SU-DHL-6 (cell line): Measurements from ENCODE around the gene STK4.

Experiments
- H2AFZ ChIP-seq: fragments of 200-600 bp; sonication (generic); 2 replicates; pipeline ENCODE4 v1.6.1; 2014; ENCODE audit warnings: low read depth, mild to moderate bottlenecking, moderate library complexity, mixed read lengths, antibody characterized with exemption, low read length; ENCODE audit not compliant: severe bottlenecking
- H3F3A ChIP-seq: fragments of 200-600 bp; shearing (Covaris generic); 2 replicates; pipeline ENCODE4 v1.6.0; 2016; ENCODE audit warnings: antibody characterized with exemption, mild to moderate bottlenecking; ENCODE audit not compliant: insufficient read depth
- H3K27ac ChIP-seq: fragments of 200-600 bp; sonication (generic); 2 replicates; pipeline ENCODE4 v1.5.1; 2016; ENCODE audit warnings: low read depth, mild to moderate bottlenecking, low read length, moderate library complexity, mixed read lengths
- H3K27me3 ChIP-seq: fragments of 200-600 bp; sonication (generic), shearing (Covaris generic); 2 replicates; pipeline ENCODE4 v1.6.0; 2014; ENCODE audit warnings: mild to moderate bottlenecking, low read length
- H3K36me3 ChIP-seq: fragments of 200-600 bp; sonication (generic); 2 replicates; pipeline ENCODE4 v1.6.1; 2014; ENCODE audit warnings: mild to moderate bottlenecking, low read length, mixed read lengths
- H3K4me2 ChIP-seq: fragments of 300-600, 200-600 bp; shearing (Covaris generic), sonication (generic); 2 replicates; pipeline ENCODE4 v1.6.0; 2014; ENCODE audit warnings: low read length, low read depth, mild to moderate bottlenecking; ENCODE audit not compliant: poor library complexity, severe bottlenecking
- H3K4me3 ChIP-seq: fragments of 200-600 bp; sonication (generic); 2 replicates; pipeline ENCODE4 v1.5.1; 2014; ENCODE audit warnings: antibody characterized with exemption, low read length, mild to moderate bottlenecking, mixed read lengths; ENCODE audit not compliant: insufficient read depth, poor library complexity, severe bottlenecking
- H3K79me2 ChIP-seq: fragments of 200-600 bp; sonication (generic); 2 replicates; pipeline ENCODE4 v1.6.1; 2014; ENCODE audit warnings: mild to moderate bottlenecking, low read length, moderate library complexity; ENCODE audit not compliant: insufficient read depth
- H3K9ac ChIP-seq: fragments of 200-600 bp; sonication (generic); 2 replicates; pipeline ENCODE4 v1.7.0; 2014; ENCODE audit warnings: mild to moderate bottlenecking, low read length
- H3K9me2 ChIP-seq: fragments of 200-600 bp; sonication (generic); replicated peaks from 2 replicates; pipeline ENCODE4 v1.6.1; 2014; ENCODE audit warnings: low read length; ENCODE audit not compliant: insufficient read depth
- H3K9me3 ChIP-seq: fragments of 200-600 bp; sonication (generic); 2 replicates; pipeline ENCODE4 v1.6.1; 2014; ENCODE audit warnings: low read length, mixed read lengths; ENCODE audit not compliant: insufficient read depth
- H4K20me1 ChIP-seq: fragments of 200-600 bp; sonication (generic); 2 replicates; pipeline ENCODE4 v1.6.1; 2014; ENCODE audit warnings: low read depth, mild to moderate bottlenecking, antibody characterized with exemption, low read length, moderate library complexity, mixed read lengths
- CTCF ChIP-seq: fragments of 200-600 bp; sonication (generic); IDR thresholded peaks from one replicate; pipeline ENCODE4 v1.5.1; 2017; ENCODE audit warnings: antibody characterized with exemption, mild to moderate bottlenecking, low read length, moderate library complexity; ENCODE audit not compliant: insufficient read depth, poor library complexity, severe bottlenecking
- EZH2phosphoT487 ChIP-seq: fragments of 200-600 bp; sonication (generic), shearing (Covaris generic); conservative IDR thresholded peaks from 2 replicates; pipeline ENCODE4 v1.6.1; 2018; ENCODE audit warnings: mild to moderate bottlenecking, antibody characterized with exemption, low read length, moderate library complexity, mixed read lengths

STK4 gene

DNA sequence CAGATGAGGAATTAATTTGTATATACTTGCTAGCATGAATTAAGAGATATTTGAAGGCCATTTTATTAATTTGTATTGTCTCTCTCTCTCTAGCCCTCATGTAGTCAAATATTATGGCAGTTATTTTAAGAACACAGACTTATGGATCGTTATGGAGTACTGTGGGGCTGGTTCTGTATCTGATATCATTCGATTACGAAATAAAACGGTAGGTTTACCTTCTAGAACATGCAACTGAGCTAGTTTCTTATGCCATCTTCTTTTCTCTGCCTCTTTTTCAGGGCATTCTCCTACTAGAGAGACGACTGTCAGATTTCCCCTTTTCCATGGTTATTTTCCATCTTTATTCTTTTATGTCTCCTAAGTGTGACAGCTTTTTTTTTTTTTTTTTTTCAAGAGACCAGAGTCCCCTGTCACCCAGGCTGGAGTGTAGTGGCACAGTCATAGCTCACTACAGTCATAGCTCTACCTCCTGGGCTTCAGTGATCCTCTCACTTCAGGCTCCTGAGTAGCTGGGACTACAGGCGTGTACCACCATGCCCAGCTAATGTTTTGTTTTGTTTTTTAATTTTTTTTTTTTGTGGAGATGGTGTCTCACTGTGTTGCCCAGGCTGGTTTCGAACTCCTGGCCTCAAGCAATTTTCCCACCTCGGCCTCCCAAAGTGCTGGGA lies 15.6 kb downstream of the STK4 start:
- Histone ChIP-seq H3K9me3 (no peaks in the 10 kb centered on the region), H3K4me3 (no peak overlapping the region), H3K4me2 (no peak overlapping the region), H3K9me2 (no peaks in the 10 kb centered on the region), H3K27me3 (no peaks in the 10 kb centered on the region), H4K20me1 (0 out of 2 replicates have a peak, but pooled peaks cover 7% of the 10 kb centered on the region), H2AFZ (no peak overlapping the region), H3K9ac (no peak overlapping the region), H3K27ac (no peak overlapping the region), H3K36me3 (peaks cover 61% of the 10 kb centered on the region), H3F3A (peaks cover 32% of the 10 kb centered on the region), H3K79me2 (peaks cover 62% of the 10 kb centered on the region)
- TF ChIP-seq EZH2phosphoT487, result no peak
- no peak for TF ChIP-seq CTCF

DNA sequence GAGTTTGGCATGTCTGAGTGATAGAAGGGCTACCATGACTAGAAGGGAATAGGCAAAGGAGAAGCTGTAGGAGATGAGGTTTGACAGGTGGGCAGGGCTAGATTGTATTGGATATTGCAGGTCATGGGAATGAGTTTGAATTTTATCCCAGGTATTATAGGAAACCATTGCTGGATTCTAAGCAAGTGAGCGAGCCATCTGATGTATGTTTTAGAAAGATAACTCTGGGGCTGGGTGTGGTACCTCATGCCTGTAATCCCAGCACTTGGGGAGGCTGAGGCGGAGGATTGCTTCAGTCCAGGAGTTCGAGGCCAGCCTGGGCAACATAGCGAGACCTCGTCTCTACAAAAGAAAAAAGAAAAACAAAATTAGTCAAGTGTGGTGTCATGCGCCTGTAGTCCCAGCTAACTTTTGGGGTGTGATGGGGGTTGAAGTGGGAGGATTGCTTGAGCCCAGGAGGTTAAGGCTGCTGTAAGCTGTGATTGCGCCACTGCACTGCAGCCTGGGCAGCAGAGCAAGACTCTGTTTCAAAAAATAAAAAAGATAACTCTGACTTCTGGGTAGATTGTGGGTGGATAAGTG lies 16.9 kb downstream of the STK4 start:
- no peak overlapping the region for H3K4me3 ChIP-seq
- H3K27me3 ChIP-seq, result no peaks in the 10 kb centered on the region
- no peak for TF ChIP-seq CTCF
- no peak for TF ChIP-seq EZH2phosphoT487
- H4K20me1 ChIP-seq, result peaks cover 7% of the 10 kb centered on the region; the same call in 1 of the 2 replicates
- H3F3A ChIP-seq, result peaks cover 29% of the 10 kb centered on the region
- H3K9me2 ChIP-seq, result no peaks in the 10 kb centered on the region
- no peak overlapping the region for H3K4me2 ChIP-seq
- H3K79me2 ChIP-seq, result peaks cover 70% of the 10 kb centered on the region
- no peak overlapping the region for H3K9ac ChIP-seq
- H3K27ac ChIP-seq, result no peak overlapping the region
- H3K9me3 ChIP-seq, result no peaks in the 10 kb centered on the region
- H2AFZ ChIP-seq, result no peak overlapping the region
- peaks cover 71% of the 10 kb centered on the region for H3K36me3 ChIP-seq

DNA sequence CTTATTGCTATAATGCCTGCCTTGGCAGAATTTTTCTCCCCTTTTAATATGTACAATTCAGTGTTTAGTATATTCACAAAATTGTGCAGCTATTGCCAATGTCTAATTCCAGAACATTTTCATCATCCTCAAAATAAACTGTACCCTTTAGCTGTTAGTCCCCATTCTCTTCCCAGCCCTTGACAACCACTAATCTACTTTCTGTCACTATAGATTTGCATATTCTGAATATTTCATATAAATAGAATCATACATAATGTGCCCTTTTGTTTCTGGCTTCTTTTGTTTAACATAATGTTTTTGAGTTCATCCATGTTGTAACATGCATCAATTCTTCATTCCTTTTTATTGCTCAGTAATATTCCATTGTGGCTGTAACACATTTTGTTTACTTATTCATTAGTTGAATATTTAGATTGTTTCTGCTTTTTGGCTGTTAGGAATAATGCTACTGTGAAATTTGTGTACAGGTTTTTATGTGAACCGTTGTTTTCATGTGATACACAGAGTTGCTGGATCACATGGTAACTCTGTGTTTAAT lies 22.4 kb downstream of the STK4 start:
- Histone ChIP-seq H3K27ac (no peak overlapping the region), H4K20me1 (peaks cover 14% of the 10 kb centered on the region), H3K4me2 (no peak overlapping the region)

More for the DNA sequence above, 22.4 kb downstream of the STK4 start:
- Histone ChIP-seq H3K9ac (no peak overlapping the region), H2AFZ (no peak overlapping the region), H3K4me3 (no peak overlapping the region), H3K36me3 (peaks cover 55% of the 10 kb centered on the region), H3F3A (peaks cover 19% of the 10 kb centered on the region; the same call in 1 of the 2 replicates), H3K79me2 (peaks cover 76% of the 10 kb centered on the region), H3K9me3 (no peaks in the 10 kb centered on the region), H3K27me3 (no peaks in the 10 kb centered on the region), H3K9me2 (no peaks in the 10 kb centered on the region)
- no peak for TF ChIP-seq CTCF
- TF ChIP-seq EZH2phosphoT487, result no peak
